Chondrocyte (in vitro differentiated cells): ENCODE measurements around the gene ADAMTS15. TPM values are rescaled to one million over a fixed set of nuclear protein-coding genes. Genes with fewer than 3 reads are reported as not detected.

Experiments used
- DNase-seq: peaks from one replicate; pipeline ENCODE4 v3.0.0; 2021; ENCODE audit warnings: mixed read lengths, low spot score
- H3K27ac Mint-ChIP-seq: one replicate; pipeline ENCODE4 v1.8.0; 2021; ENCODE audit warnings: mild to moderate bottlenecking, moderate library complexity, mixed read lengths; ENCODE audit not compliant: unreplicated experiment
- H3K27me3 Mint-ChIP-seq: 2 replicates; pipeline ENCODE4 v1.8.0; 2021; ENCODE audit warnings: low read depth, mixed read lengths
- H3K36me3 Mint-ChIP-seq: 2 replicates; pipeline ENCODE4 v1.8.0; 2021; ENCODE audit warnings: low read depth, mixed read lengths
- H3K4me1 Mint-ChIP-seq: 2 replicates; pipeline ENCODE4 v1.8.0; 2021; ENCODE audit warnings: low read depth, mild to moderate bottlenecking, mixed read lengths
- H3K4me3 Mint-ChIP-seq: one replicate; pipeline ENCODE4 v1.8.0; 2021; ENCODE audit warnings: mild to moderate bottlenecking, moderate library complexity, mixed read lengths; ENCODE audit not compliant: unreplicated experiment
- H3K9me3 Mint-ChIP-seq: 2 replicates; pipeline ENCODE4 v1.8.0; 2021; ENCODE audit warnings: low read depth, mixed read lengths
- CTCF ChIP-seq: fragments of 200-600 bp; sonication (generic); IDR thresholded peaks from 2 replicates; pipeline ENCODE4 v1.5.0; 2021; ENCODE audit warnings: antibody characterized with exemption, mild to moderate bottlenecking, moderate library complexity
- total RNA-seq: library from RNA; stranded (reverse); gene quantifications from 3 replicates; pipeline ENCODE4 v1.2.1, GENCODE V29; 2021

ADAMTS15 gene
- total RNA-seq, 1 donor from 2014 or later = 140 TPM

GRCh38 chr11:130516554-130517505 lies 68.4 kb downstream of the ADAMTS15 start:
- no peak overlapping the region for H3K4me3 Mint-ChIP-seq
- no peaks in the 10 kb centered on the region for H3K27me3 Mint-ChIP-seq
- no peak overlapping the region for H3K27ac Mint-ChIP-seq
- peaks cover 7% of the 10 kb centered on the region for H3K4me1 Mint-ChIP-seq
- H3K9me3 Mint-ChIP-seq = no peaks in the 10 kb centered on the region
- no peak for DNase-seq
- no peak for TF ChIP-seq CTCF
- peaks cover 5% of the 10 kb centered on the region for H3K36me3 Mint-ChIP-seq

GRCh38 chr11:130518164-130518680 lies 69.8 kb downstream of the ADAMTS15 start:
- Mint-ChIP-seq H3K36me3 (peaks cover 3% of the 10 kb centered on the region), H3K4me3 (no peak overlapping the region), H3K4me1 (peaks cover 16% of the 10 kb centered on the region), H3K27ac (no peak overlapping the region), H3K9me3 (no peaks in the 10 kb centered on the region), H3K27me3 (no peaks in the 10 kb centered on the region)
- no peak for TF ChIP-seq CTCF
- DNase-seq = no peak

- H3K9me3 Mint-ChIP-seq = no peaks in the 10 kb centered on the region
- no peak for DNase-seq
- no peak for TF ChIP-seq CTCF
- no peaks in the 10 kb centered on the region for H3K27me3 Mint-ChIP-seq
- H3K4me3 Mint-ChIP-seq = no peak overlapping the region
- H3K4me1 Mint-ChIP-seq = peaks cover 21% of the 10 kb centered on the region
- H3K36me3 Mint-ChIP-seq = peaks cover 3% of the 10 kb centered on the region
- H3K27ac Mint-ChIP-seq = no peak overlapping the region
These were observed 70.9 kb downstream of the ADAMTS15 start for GRCh38 chr11:130519128-130519932.

- H3K27ac Mint-ChIP-seq = no peak overlapping the region
- peaks cover 6% of the 10 kb centered on the region for H3K36me3 Mint-ChIP-seq
- no peak overlapping the region for H3K4me3 Mint-ChIP-seq
- no peaks in the 10 kb centered on the region for H3K9me3 Mint-ChIP-seq
- no peaks in the 10 kb centered on the region for H3K27me3 Mint-ChIP-seq
- TF ChIP-seq CTCF = no peak
- H3K4me1 Mint-ChIP-seq = peaks cover 21% of the 10 kb centered on the region
- DNase-seq = no peak
These were observed 71.8 kb downstream of the ADAMTS15 start for GRCh38 chr11:130520271-130520671.
